Measurements from ENCODE around the gene ADNP2.

Gene ADNP2

DNA sequence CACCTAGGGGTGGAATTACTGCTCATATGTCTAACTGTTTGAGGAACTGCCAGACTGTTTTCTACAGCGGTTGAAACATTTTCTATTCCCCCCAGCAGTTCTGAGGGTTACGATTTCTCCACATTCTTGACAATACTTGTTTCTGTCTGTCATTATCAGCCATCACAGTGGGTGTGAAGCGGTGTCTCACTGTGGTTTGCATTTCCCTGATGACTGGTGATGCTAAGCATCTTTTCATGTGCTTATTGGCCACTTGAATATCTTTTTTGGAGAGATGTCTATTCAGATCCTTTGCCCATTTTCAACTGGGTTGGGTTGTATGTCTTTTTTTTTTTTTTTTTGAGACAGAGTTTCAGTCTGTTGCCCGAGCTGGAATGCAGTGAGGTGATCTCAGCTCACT is 63.0 kb downstream of the ADNP2 start:
- H3K27ac ChIP-seq (ENCODE audit: extremely low read depth, low read depth, low read length): no peak overlapping the region
- CTCF ChIA-PET: interaction anchor here (0.6 to 1.9 kb wide), 4 partner anchors 10 to 138 kb away, joined by 3 to 5 read pairs (median 4); partner anchors contain the start of gene RBFA
- TF ChIP-seq ZNF19 (tag by site-specific recombination; IDR thresholded peaks at IDR 0.05; ENCODE audit: low read depth) (no peak), YY2 (tag by site-specific recombination; IDR thresholded peaks at IDR 0.05) (no peak), ZNF202 (tag by site-specific recombination; IDR thresholded peaks at IDR 0.05; ENCODE audit: borderline replicate concordance) (no peak), ZNF114 (tag by site-specific recombination; IDR thresholded peaks at IDR 0.05) (no peak), RBAK (tag by site-specific recombination; IDR thresholded peaks at IDR 0.05) (no peak)
- TF ChIP-seq, protein P1, sequence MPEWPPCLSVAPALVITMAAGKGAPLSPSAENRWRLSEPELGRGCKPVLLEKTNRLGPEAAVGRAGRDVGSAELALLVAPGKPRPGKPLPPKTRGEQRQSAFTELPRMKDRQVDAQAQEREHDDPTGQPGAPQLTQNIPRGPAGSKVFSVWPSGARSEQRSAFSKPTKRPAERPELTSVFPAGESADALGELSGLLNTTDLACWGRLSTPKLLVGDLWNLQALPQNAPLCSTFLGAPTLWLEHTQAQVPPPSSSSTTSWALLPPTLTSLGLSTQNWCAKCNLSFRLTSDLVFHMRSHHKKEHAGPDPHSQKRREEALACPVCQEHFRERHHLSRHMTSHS (tag by site-specific recombination; IDR thresholded peaks at IDR 0.05): no peak
- TF ChIP-seq, protein P2, sequence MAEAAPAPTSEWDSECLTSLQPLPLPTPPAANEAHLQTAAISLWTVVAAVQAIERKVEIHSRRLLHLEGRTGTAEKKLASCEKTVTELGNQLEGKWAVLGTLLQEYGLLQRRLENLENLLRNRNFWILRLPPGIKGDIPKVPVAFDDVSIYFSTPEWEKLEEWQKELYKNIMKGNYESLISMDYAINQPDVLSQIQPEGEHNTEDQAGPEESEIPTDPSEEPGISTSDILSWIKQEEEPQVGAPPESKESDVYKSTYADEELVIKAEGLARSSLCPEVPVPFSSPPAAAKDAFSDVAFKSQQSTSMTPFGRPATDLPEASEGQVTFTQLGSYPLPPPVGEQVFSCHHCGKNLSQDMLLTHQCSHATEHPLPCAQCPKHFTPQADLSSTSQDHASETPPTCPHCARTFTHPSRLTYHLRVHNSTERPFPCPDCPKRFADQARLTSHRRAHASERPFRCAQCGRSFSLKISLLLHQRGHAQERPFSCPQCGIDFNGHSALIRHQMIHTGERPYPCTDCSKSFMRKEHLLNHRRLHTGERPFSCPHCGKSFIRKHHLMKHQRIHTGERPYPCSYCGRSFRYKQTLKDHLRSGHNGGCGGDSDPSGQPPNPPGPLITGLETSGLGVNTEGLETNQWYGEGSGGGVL (tag by site-specific recombination; IDR thresholded peaks at IDR 0.05): no peak
- TF ChIP-seq, protein P3, sequence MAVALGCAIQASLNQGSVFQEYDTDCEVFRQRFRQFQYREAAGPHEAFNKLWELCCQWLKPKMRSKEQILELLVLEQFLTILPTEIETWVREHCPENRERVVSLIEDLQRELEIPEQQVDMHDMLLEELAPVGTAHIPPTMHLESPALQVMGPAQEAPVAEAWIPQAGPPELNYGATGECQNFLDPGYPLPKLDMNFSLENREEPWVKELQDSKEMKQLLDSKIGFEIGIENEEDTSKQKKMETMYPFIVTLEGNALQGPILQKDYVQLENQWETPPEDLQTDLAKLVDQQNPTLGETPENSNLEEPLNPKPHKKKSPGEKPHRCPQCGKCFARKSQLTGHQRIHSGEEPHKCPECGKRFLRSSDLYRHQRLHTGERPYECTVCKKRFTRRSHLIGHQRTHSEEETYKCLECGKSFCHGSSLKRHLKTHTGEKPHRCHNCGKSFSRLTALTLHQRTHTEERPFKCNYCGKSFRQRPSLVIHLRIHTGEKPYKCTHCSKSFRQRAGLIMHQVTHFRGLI (tag by site-specific recombination; IDR thresholded peaks at IDR 0.05): no peak
- TF ChIP-seq, protein P4, sequence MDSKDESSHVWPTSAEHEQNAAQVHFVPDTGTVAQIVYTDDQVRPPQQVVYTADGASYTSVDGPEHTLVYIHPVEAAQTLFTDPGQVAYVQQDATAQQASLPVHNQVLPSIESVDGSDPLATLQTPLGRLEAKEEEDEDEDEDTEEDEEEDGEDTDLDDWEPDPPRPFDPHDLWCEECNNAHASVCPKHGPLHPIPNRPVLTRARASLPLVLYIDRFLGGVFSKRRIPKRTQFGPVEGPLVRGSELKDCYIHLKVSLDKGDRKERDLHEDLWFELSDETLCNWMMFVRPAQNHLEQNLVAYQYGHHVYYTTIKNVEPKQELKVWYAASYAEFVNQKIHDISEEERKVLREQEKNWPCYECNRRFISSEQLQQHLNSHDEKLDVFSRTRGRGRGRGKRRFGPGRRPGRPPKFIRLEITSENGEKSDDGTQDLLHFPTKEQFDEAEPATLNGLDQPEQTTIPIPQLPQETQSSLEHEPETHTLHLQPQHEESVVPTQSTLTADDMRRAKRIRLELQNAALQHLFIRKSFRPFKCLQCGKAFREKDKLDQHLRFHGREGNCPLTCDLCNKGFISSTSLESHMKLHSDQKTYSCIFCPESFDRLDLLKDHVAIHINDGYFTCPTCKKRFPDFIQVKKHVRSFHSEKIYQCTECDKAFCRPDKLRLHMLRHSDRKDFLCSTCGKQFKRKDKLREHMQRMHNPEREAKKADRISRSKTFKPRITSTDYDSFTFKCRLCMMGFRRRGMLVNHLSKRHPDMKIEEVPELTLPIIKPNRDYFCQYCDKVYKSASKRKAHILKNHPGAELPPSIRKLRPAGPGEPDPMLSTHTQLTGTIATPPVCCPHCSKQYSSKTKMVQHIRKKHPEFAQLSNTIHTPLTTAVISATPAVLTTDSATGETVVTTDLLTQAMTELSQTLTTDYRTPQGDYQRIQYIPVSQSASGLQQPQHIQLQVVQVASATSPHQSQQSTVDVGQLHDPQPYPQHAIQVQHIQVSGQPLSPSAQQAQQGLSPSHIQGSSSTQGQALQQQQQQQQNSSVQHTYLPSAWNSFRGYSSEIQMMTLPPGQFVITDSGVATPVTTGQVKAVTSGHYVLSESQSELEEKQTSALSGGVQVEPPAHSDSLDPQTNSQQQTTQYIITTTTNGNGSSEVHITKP (tag by site-specific recombination; IDR thresholded peaks at IDR 0.05): no peak
- no peaks in the 10 kb centered on the region for H3K9me3 ChIP-seq (ENCODE audit: control insufficient read depth, insufficient read depth, low read depth, low read length)
- no peak overlapping the region for H3K4me3 ChIP-seq (ENCODE audit: low read depth, low read length)
- no peaks in the 10 kb centered on the region for H3K36me3 ChIP-seq (ENCODE audit: control insufficient read depth in 2 of 2, insufficient read depth in 1 of 2, low read length in 2 of 2)
- POLR2A ChIA-PET: no interaction called here
- H3K4me1 ChIP-seq (ENCODE audit: control insufficient read depth, insufficient read depth, low read length): no peaks in the 10 kb centered on the region

DNA sequence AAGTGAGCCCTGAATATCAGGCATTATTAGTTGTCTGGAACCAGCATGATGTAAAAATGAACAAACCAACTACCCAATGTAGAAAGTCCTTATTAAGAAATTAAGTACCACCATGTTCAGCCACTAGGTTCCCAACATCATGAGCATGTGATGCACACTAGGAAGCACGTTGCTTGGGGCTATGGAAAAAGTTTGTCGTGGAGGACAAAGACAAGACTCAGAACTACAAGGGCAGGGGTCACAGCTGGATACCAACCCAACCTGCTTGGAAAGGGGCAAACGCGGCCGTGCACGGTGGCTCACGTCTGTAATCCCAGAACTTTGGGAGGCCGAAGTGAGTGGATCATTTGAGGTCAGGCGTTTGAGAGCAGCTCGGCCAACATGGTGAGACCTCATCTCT is 64.0 kb downstream of the ADNP2 start:
- H3K4me3 ChIP-seq (ENCODE audit: low read depth, low read length): no peak overlapping the region
- H3K4me1 ChIP-seq (ENCODE audit: control insufficient read depth, insufficient read depth, low read length): no peaks in the 10 kb centered on the region
- TF ChIP-seq ZNF416 (tag by site-specific recombination; IDR thresholded peaks at IDR 0.05) (no peak), HOXD13 (CRISPR knock-in tag; IDR thresholded peaks at IDR 0.05; ENCODE audit: borderline replicate concordance) (no peak), ZNF549 (tag by site-specific recombination; IDR thresholded peaks at IDR 0.05) (no peak), ZNF239 (tag by site-specific recombination; IDR thresholded peaks at IDR 0.05) (no peak), MEIS1 (CRISPR knock-in tag; IDR thresholded peaks at IDR 0.05; ENCODE audit: borderline replicate concordance) (no peak), OVOL3 (tag by site-specific recombination; IDR thresholded peaks at IDR 0.05) (no peak), ZNF610 (tag by site-specific recombination; IDR thresholded peaks at IDR 0.05; ENCODE audit: borderline replicate concordance) (no peak), ZBTB21 (tag by site-specific recombination; IDR thresholded peaks at IDR 0.05) (no peak), ZFP3 (tag by site-specific recombination; IDR thresholded peaks at IDR 0.05; ENCODE audit: low read depth) (no peak), SCRT1 (tag by site-specific recombination; IDR thresholded peaks at IDR 0.05; ENCODE audit: borderline replicate concordance) (no peak), ZNF114 (tag by site-specific recombination; IDR thresholded peaks at IDR 0.05) (no peak), ZNF660 (tag by site-specific recombination; IDR thresholded peaks at IDR 0.05) (no peak), ZBTB7A (tag by site-specific recombination; IDR thresholded peaks at IDR 0.05; ENCODE audit: low read depth) (no peak), PRDM1 (tag by site-specific recombination; IDR thresholded peaks at IDR 0.05) (no peak)
- TF ChIP-seq, protein P2 (tag by site-specific recombination; IDR thresholded peaks at IDR 0.05): no peak
- TF ChIP-seq, protein P5, sequence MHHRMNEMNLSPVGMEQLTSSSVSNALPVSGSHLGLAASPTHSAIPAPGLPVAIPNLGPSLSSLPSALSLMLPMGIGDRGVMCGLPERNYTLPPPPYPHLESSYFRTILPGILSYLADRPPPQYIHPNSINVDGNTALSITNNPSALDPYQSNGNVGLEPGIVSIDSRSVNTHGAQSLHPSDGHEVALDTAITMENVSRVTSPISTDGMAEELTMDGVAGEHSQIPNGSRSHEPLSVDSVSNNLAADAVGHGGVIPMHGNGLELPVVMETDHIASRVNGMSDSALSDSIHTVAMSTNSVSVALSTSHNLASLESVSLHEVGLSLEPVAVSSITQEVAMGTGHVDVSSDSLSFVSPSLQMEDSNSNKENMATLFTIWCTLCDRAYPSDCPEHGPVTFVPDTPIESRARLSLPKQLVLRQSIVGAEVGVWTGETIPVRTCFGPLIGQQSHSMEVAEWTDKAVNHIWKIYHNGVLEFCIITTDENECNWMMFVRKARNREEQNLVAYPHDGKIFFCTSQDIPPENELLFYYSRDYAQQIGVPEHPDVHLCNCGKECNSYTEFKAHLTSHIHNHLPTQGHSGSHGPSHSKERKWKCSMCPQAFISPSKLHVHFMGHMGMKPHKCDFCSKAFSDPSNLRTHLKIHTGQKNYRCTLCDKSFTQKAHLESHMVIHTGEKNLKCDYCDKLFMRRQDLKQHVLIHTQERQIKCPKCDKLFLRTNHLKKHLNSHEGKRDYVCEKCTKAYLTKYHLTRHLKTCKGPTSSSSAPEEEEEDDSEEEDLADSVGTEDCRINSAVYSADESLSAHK (tag by site-specific recombination; IDR thresholded peaks at IDR 0.05): no peak
- no peak overlapping the region for H3K27ac ChIP-seq (ENCODE audit: extremely low read depth, low read depth, low read length)
- POLR2A ChIA-PET: no interaction called here
- no peaks in the 10 kb centered on the region for H3K36me3 ChIP-seq (ENCODE audit: control insufficient read depth in 2 of 2, insufficient read depth in 1 of 2, low read length in 2 of 2)
- CTCF ChIA-PET: interaction anchor here (0.6 to 1.1 kb wide), 4 partner anchors 9 to 122 kb away, joined by 3 to 5 read pairs (median 3); no protein-coding TSS in a partner anchor
- H3K9me3 ChIP-seq (ENCODE audit: control insufficient read depth, insufficient read depth, low read depth, low read length): no peaks in the 10 kb centered on the region

Data from HEK293 (cell line).